ENCODE data around the gene ATP13A4.

The ATP13A4 gene

GRCh38 chr3:193499801-193500485 lies 54.8 kb downstream of the ATP13A4 start:
- H3K27me3 ChIP-seq (ENCODE audit: control insufficient read depth in 1 of 2, insufficient read depth in 2 of 2, low read length in 2 of 2) = no peaks in the 10 kb centered on the region
- no peak overlapping the region for H3K27ac ChIP-seq (ENCODE audit: low read depth, low read length)

GRCh38 chr3:193499136-193499770 lies 55.4 kb downstream of the ATP13A4 start:
- H3K4me1 ChIP-seq (ENCODE audit: control insufficient read depth in 1 of 2, insufficient read depth in 2 of 2, low read length in 2 of 2) = no peaks in the 10 kb centered on the region
- no peak overlapping the region for H3K4me3 ChIP-seq (ENCODE audit: low read depth in 1 of 2, low read length in 2 of 2)
- no peaks in the 10 kb centered on the region for H3K36me3 ChIP-seq (ENCODE audit: control insufficient read depth in 1 of 2, insufficient read depth in 2 of 2, low read length in 2 of 2)
- H3K9me3 ChIP-seq (ENCODE audit: control insufficient read depth in 1 of 2, low read length in 2 of 2) = no peaks in the 10 kb centered on the region
- H3K27ac ChIP-seq (ENCODE audit: low read depth, low read length) = no peak overlapping the region
- H3K27me3 ChIP-seq (ENCODE audit: control insufficient read depth in 1 of 2, insufficient read depth in 2 of 2, low read length in 2 of 2) = no peaks in the 10 kb centered on the region
- no peak overlapping the region for H3K9ac ChIP-seq (ENCODE audit: low read depth in 1 of 2, low read length in 2 of 2)

More at GRCh38 chr3:193499801-193500485, 54.8 kb downstream of the ATP13A4 start:
- H3K9me3 ChIP-seq (ENCODE audit: control insufficient read depth in 1 of 2, low read length in 2 of 2) = no peaks in the 10 kb centered on the region
- no peak overlapping the region for H3K9ac ChIP-seq (ENCODE audit: low read depth in 1 of 2, low read length in 2 of 2)
- no peaks in the 10 kb centered on the region for H3K4me1 ChIP-seq (ENCODE audit: control insufficient read depth in 1 of 2, insufficient read depth in 2 of 2, low read length in 2 of 2)
- H3K36me3 ChIP-seq (ENCODE audit: control insufficient read depth in 1 of 2, insufficient read depth in 2 of 2, low read length in 2 of 2) = no peaks in the 10 kb centered on the region
- H3K4me3 ChIP-seq (ENCODE audit: low read depth in 1 of 2, low read length in 2 of 2) = no peak overlapping the region

GRCh38 chr3:193498215-193498614 lies 56.5 kb downstream of the ATP13A4 start:
- Histone ChIP-seq H3K4me1 (ENCODE audit: control insufficient read depth in 1 of 2, insufficient read depth in 2 of 2, low read length in 2 of 2) (no peaks in the 10 kb centered on the region), H3K4me3 (ENCODE audit: low read depth in 1 of 2, low read length in 2 of 2) (no peak overlapping the region), H3K27ac (ENCODE audit: low read depth, low read length) (no peak overlapping the region), H3K9me3 (ENCODE audit: control insufficient read depth in 1 of 2, low read length in 2 of 2) (no peaks in the 10 kb centered on the region), H3K27me3 (ENCODE audit: control insufficient read depth in 1 of 2, insufficient read depth in 2 of 2, low read length in 2 of 2) (no peaks in the 10 kb centered on the region), H3K36me3 (ENCODE audit: control insufficient read depth in 1 of 2, insufficient read depth in 2 of 2, low read length in 2 of 2) (no peaks in the 10 kb centered on the region), H3K9ac (ENCODE audit: low read depth in 1 of 2, low read length in 2 of 2) (no peak overlapping the region)

GRCh38 chr3:193496658-193497057 lies 58.0 kb downstream of the ATP13A4 start:
- H3K4me1 ChIP-seq (ENCODE audit: control insufficient read depth in 1 of 2, insufficient read depth in 2 of 2, low read length in 2 of 2) = peaks cover 1 to 4% of the 10 kb centered on the region in 2 donors
- H3K9me3 ChIP-seq (ENCODE audit: control insufficient read depth in 1 of 2, low read length in 2 of 2) = no peaks in the 10 kb centered on the region
- H3K36me3 ChIP-seq (ENCODE audit: control insufficient read depth in 1 of 2, insufficient read depth in 2 of 2, low read length in 2 of 2) = no peaks in the 10 kb centered on the region
- H3K27ac ChIP-seq (ENCODE audit: low read depth, low read length) = no peak overlapping the region
- H3K4me3 ChIP-seq (ENCODE audit: low read depth in 1 of 2, low read length in 2 of 2) = no peak overlapping the region
- no peak overlapping the region for H3K9ac ChIP-seq (ENCODE audit: low read depth in 1 of 2, low read length in 2 of 2)
- no peaks in the 10 kb centered on the region for H3K27me3 ChIP-seq (ENCODE audit: control insufficient read depth in 1 of 2, insufficient read depth in 2 of 2, low read length in 2 of 2)

GRCh38 chr3:193491026-193491425 lies 63.7 kb downstream of the ATP13A4 start:
- Histone ChIP-seq H3K27me3 (ENCODE audit: control insufficient read depth in 1 of 2, insufficient read depth in 2 of 2, low read length in 2 of 2) (no peaks in the 10 kb centered on the region), H3K4me3 (ENCODE audit: low read depth in 1 of 2, low read length in 2 of 2) (peak overlapping the region in 1 of 2 donors; percentile 38), H3K4me1 (ENCODE audit: control insufficient read depth in 1 of 2, insufficient read depth in 2 of 2, low read length in 2 of 2) (peaks cover 15 to 21% of the 10 kb centered on the region in 2 donors), H3K36me3 (ENCODE audit: control insufficient read depth in 1 of 2, insufficient read depth in 2 of 2, low read length in 2 of 2) (no peaks in the 10 kb centered on the region), H3K27ac (ENCODE audit: low read depth, low read length) (no peak overlapping the region), H3K9ac (ENCODE audit: low read depth in 1 of 2, low read length in 2 of 2) (no peak overlapping the region), H3K9me3 (ENCODE audit: control insufficient read depth in 1 of 2, low read length in 2 of 2) (no peaks in the 10 kb centered on the region)

- H3K9me3 ChIP-seq (ENCODE audit: control insufficient read depth in 1 of 2, low read length in 2 of 2) = no peaks in the 10 kb centered on the region
- H3K27ac ChIP-seq (ENCODE audit: low read depth, low read length) = no peak overlapping the region
- H3K27me3 ChIP-seq (ENCODE audit: control insufficient read depth in 1 of 2, insufficient read depth in 2 of 2, low read length in 2 of 2) = no peaks in the 10 kb centered on the region
- no peak overlapping the region for H3K9ac ChIP-seq (ENCODE audit: low read depth in 1 of 2, low read length in 2 of 2)
- peak overlapping the region in 1 of 2 donors; percentile 38 for H3K4me3 ChIP-seq (ENCODE audit: low read depth in 1 of 2, low read length in 2 of 2)
- peaks cover 15 to 21% of the 10 kb centered on the region in 2 donors for H3K4me1 ChIP-seq (ENCODE audit: control insufficient read depth in 1 of 2, insufficient read depth in 2 of 2, low read length in 2 of 2)
- H3K36me3 ChIP-seq (ENCODE audit: control insufficient read depth in 1 of 2, insufficient read depth in 2 of 2, low read length in 2 of 2) = no peaks in the 10 kb centered on the region
These were observed 64.1 kb downstream of the ATP13A4 start for GRCh38 chr3:193490580-193490979.

- Histone ChIP-seq H3K4me3 (ENCODE audit: low read depth in 1 of 2, low read length in 2 of 2) (no peak overlapping the region), H3K9me3 (ENCODE audit: control insufficient read depth in 1 of 2, low read length in 2 of 2) (no peaks in the 10 kb centered on the region), H3K4me1 (ENCODE audit: control insufficient read depth in 1 of 2, insufficient read depth in 2 of 2, low read length in 2 of 2) (peaks cover 15 to 21% of the 10 kb centered on the region in 2 donors), H3K27ac (ENCODE audit: low read depth, low read length) (no peak overlapping the region), H3K9ac (ENCODE audit: low read depth in 1 of 2, low read length in 2 of 2) (no peak overlapping the region), H3K27me3 (ENCODE audit: control insufficient read depth in 1 of 2, insufficient read depth in 2 of 2, low read length in 2 of 2) (no peaks in the 10 kb centered on the region), H3K36me3 (ENCODE audit: control insufficient read depth in 1 of 2, insufficient read depth in 2 of 2, low read length in 2 of 2) (no peaks in the 10 kb centered on the region)
These were observed 64.7 kb downstream of the ATP13A4 start for GRCh38 chr3:193489949-193490348.

- Histone ChIP-seq H3K9me3 (ENCODE audit: control insufficient read depth in 1 of 2, low read length in 2 of 2) (no peaks in the 10 kb centered on the region), H3K4me3 (ENCODE audit: low read depth in 1 of 2, low read length in 2 of 2) (no peak overlapping the region), H3K27ac (ENCODE audit: low read depth, low read length) (no peak overlapping the region), H3K27me3 (ENCODE audit: control insufficient read depth in 1 of 2, insufficient read depth in 2 of 2, low read length in 2 of 2) (no peaks in the 10 kb centered on the region), H3K36me3 (ENCODE audit: control insufficient read depth in 1 of 2, insufficient read depth in 2 of 2, low read length in 2 of 2) (no peaks in the 10 kb centered on the region), H3K4me1 (ENCODE audit: control insufficient read depth in 1 of 2, insufficient read depth in 2 of 2, low read length in 2 of 2) (peaks cover 15 to 21% of the 10 kb centered on the region in 2 donors), H3K9ac (ENCODE audit: low read depth in 1 of 2, low read length in 2 of 2) (no peak overlapping the region)
These were observed 66.0 kb downstream of the ATP13A4 start for GRCh38 chr3:193488741-193489140.

GRCh38 chr3:193483988-193484539 lies 70.6 kb downstream of the ATP13A4 start:
- H3K4me3 ChIP-seq (ENCODE audit: low read depth in 1 of 2, low read length in 2 of 2) = no peak overlapping the region
- H3K27me3 ChIP-seq (ENCODE audit: control insufficient read depth in 1 of 2, insufficient read depth in 2 of 2, low read length in 2 of 2) = no peaks in the 10 kb centered on the region
- H3K36me3 ChIP-seq (ENCODE audit: control insufficient read depth in 1 of 2, insufficient read depth in 2 of 2, low read length in 2 of 2) = no peaks in the 10 kb centered on the region
- H3K9ac ChIP-seq (ENCODE audit: low read depth in 1 of 2, low read length in 2 of 2) = no peak overlapping the region
- no peaks in the 10 kb centered on the region for H3K4me1 ChIP-seq (ENCODE audit: control insufficient read depth in 1 of 2, insufficient read depth in 2 of 2, low read length in 2 of 2)
- H3K9me3 ChIP-seq (ENCODE audit: control insufficient read depth in 1 of 2, low read length in 2 of 2) = no peaks in the 10 kb centered on the region
- no peak overlapping the region for H3K27ac ChIP-seq (ENCODE audit: low read depth, low read length)

- Histone ChIP-seq H3K27ac (ENCODE audit: low read depth, low read length) (no peak overlapping the region), H3K9ac (ENCODE audit: low read depth in 1 of 2, low read length in 2 of 2) (no peak overlapping the region), H3K4me3 (ENCODE audit: low read depth in 1 of 2, low read length in 2 of 2) (no peak overlapping the region), H3K9me3 (ENCODE audit: control insufficient read depth in 1 of 2, low read length in 2 of 2) (no peaks in the 10 kb centered on the region), H3K36me3 (ENCODE audit: control insufficient read depth in 1 of 2, insufficient read depth in 2 of 2, low read length in 2 of 2) (no peaks in the 10 kb centered on the region), H3K4me1 (ENCODE audit: control insufficient read depth in 1 of 2, insufficient read depth in 2 of 2, low read length in 2 of 2) (no peaks in the 10 kb centered on the region), H3K27me3 (ENCODE audit: control insufficient read depth in 1 of 2, insufficient read depth in 2 of 2, low read length in 2 of 2) (no peaks in the 10 kb centered on the region)
These were observed 73.3 kb downstream of the ATP13A4 start for GRCh38 chr3:193481436-193481835.
